ENCODE data around the gene OCSTAMP.

DNA sequence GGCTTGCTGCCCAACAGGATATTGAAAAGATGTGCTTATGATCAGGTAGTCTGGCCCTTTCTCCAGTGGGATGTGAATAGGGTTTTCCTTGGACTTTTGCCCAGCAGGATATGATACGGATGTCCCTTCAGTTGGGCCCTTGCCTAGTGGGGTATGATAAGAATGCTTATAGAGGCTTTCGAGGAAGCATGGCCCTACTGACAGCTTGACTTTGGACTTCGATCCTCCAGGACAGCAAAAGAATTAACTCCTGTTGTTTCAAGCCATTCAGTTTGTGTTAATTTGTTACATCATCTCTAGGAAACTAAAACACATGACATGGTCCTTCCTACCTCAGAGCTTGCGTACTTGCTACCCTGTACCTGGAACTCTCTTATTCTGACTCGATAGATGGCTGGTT lies 27.3 kb downstream of the OCSTAMP start:
- TF ChIP-seq, protein P1, sequence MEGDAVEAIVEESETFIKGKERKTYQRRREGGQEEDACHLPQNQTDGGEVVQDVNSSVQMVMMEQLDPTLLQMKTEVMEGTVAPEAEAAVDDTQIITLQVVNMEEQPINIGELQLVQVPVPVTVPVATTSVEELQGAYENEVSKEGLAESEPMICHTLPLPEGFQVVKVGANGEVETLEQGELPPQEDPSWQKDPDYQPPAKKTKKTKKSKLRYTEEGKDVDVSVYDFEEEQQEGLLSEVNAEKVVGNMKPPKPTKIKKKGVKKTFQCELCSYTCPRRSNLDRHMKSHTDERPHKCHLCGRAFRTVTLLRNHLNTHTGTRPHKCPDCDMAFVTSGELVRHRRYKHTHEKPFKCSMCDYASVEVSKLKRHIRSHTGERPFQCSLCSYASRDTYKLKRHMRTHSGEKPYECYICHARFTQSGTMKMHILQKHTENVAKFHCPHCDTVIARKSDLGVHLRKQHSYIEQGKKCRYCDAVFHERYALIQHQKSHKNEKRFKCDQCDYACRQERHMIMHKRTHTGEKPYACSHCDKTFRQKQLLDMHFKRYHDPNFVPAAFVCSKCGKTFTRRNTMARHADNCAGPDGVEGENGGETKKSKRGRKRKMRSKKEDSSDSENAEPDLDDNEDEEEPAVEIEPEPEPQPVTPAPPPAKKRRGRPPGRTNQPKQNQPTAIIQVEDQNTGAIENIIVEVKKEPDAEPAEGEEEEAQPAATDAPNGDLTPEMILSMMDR (IDR thresholded peaks at IDR 0.05; ENCODE audit: insufficient read depth, low read depth, low read length) = no peak
- no peak for TF ChIP-seq EZH2 (IDR thresholded peaks at IDR 0.05; ENCODE audit: insufficient read depth, low read length)

All from astrocyte (in vitro differentiated cells and primary cell).